Endometrial microvascular endothelial cells (primary cell): ENCODE data around the gene DKK2. TPM values are rescaled to one million over a fixed set of nuclear protein-coding genes. Genes with fewer than 3 reads are reported as not detected.

ENCODE experiments used
- in situ Hi-C: cut with HindIII; loops from 2 replicates; pipeline ENCODE4 v1.10.0; 2017; ENCODE audit warnings: low sequenced_read_pairs, low pct_unique_long_range_greater_than_20kb; ENCODE audit errors: inconsistent ontology term
- total RNA-seq: library from RNA; depleted of rRNA; stranded (reverse); fragments of >200 nt; gene quantifications from one replicate; pipeline ENCODE4 v1.2.3, GENCODE V29; 2015; ENCODE audit errors: inconsistent ontology term

Gene DKK2
- total RNA-seq, 1 donor from 2014 or later = not detected

DNA sequence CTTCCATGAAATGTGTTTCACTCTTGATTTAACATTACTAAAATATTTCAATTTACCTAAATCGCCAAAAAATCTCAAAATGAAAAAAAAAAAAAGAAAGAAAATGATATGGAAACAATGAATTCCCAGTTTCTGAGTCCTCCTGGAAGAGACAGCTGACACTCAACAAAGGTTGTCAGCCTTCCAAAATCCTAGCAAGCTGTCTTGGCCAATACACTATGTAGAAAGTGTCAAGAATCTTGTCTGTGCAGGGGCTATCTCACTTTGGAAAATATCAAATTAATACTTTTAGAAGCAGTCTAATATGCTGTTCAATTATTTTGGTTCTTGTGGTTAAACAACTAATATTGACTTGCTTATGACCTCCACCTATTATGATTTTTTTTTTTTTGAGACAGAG is 8.7 kb downstream of the DKK2 start:
- in situ Hi-C loops = no loop called here

GRCh38 chr4:107018344-107018735 is 17.8 kb downstream of the DKK2 start:
- in situ Hi-C loops = no loop called here

GRCh38 chr4:107017443-107018343 is 18.4 kb downstream of the DKK2 start:
- in situ Hi-C loops = no loop called here

GRCh38 chr4:107011312-107011711 is 24.8 kb downstream of the DKK2 start:
- in situ Hi-C loops = no loop called here

GRCh38 chr4:107009196-107009968 is 26.7 kb downstream of the DKK2 start:
- in situ Hi-C loops = no loop called here

- in situ Hi-C loops = no loop called here
Observed at GRCh38 chr4:107008115-107008514, 28.0 kb downstream of the DKK2 start.

- in situ Hi-C loops = no loop called here
Observed at GRCh38 chr4:107006218-107006617, 29.9 kb downstream of the DKK2 start.

DNA sequence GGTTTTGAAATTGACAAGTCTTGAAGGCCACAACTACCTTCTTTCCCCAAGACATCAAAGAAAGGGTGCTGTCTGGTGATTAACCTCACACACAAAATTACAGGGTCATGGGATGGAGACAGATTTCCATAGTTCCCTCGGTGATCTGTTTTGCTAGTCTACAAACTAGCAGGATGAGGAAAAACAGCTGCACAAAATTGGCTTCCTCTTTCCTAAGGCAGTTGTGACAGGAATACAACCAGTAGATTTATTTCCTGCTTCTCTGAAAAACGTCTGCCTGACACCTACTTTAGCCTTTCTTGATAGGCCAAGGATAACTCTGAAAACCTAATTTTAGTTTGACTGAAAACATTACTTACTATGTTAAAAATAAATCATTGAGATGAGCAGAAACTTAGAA is 39.6 kb downstream of the DKK2 start:
- in situ Hi-C loops = no loop called here

GRCh38 chr4:106993827-106994226 is 42.3 kb downstream of the DKK2 start:
- in situ Hi-C loops = no loop called here

DNA sequence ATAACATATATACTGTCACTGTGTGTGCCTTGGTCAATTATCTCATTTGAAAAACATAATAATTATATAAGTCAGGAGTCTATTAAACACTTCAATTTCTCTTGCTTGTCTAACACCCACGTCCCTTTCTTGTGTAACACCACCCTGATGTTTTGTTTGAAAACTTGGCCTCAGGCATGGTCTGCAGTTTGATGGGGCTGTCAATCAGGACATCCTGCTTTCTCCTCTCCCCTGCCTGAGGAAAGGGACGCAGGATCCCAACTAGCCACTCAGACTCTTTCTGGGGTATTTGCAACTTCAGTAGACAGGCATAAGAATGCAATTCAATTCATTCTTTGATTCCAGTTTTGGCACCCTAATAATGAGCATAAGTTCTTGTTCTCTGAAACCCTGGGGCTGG is 48.8 kb downstream of the DKK2 start:
- in situ Hi-C loops = no loop called here

DNA sequence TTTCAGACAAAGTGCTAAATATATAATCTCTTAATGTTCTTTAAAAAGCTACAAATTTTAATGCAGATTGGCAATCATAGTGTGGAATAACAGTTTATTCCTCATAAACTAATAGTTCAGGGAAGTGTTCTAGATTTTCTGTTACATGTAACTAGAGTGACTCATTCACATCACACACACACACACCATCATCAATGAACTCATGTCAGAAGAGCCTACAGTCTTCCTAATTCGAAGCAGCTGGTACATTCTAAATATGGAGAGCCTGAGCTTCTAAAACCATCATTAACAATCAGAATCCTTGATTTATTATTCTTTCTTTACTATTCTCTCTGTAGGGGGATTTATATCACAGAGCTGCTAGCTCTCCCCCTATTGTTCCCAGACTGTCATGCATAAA is 49.6 kb downstream of the DKK2 start:
- in situ Hi-C loops = no loop called here

DNA sequence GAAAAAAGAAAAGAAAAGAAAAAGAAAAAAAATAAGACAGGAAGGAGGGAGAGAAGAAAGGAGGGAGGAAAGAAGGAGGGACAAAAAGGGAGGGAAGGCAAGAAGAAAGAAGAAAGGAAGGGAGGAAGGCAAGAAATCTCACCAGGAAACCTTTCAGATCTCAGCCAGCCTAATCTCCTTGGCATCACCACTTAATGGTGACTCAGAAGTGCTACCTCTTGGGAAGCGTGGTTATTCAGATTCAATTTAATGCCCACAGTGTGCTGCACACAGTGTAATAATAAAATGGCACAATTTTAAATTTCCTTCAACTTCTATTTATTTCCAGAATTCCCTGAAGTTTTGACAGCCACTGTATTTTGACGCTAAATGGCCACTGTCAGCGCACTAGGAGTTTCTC is 50.3 kb downstream of the DKK2 start:
- in situ Hi-C loops = no loop called here

- in situ Hi-C loops = no loop called here
Observed at GRCh38 chr4:106982711-106983211, 53.4 kb downstream of the DKK2 start.

GRCh38 chr4:106981431-106981830 is 54.7 kb downstream of the DKK2 start:
- in situ Hi-C loops = no loop called here

DNA sequence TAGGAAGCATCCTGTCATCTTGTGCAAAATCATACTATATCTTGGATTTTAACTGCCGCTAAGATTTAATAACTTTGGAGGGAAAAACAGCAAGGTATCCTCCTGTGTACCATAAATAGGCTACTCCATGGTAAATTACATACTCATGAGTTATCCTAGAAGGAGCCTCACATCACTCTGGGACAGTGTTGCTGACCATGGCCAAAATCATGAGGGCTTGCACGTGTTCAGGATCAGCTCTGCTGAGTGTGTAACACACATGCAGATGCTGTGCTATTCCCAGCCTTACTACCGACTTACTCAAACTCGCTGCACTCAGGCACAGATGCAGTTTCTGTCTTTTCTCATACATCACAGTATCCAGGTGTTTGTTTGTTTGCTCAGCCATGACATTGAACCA is 56.6 kb downstream of the DKK2 start:
- in situ Hi-C loops = no loop called here

GRCh38 chr4:106978046-106978774 is 57.9 kb downstream of the DKK2 start:
- in situ Hi-C loops = no loop called here

GRCh38 chr4:106971636-106972035 is 64.5 kb downstream of the DKK2 start:
- in situ Hi-C loops = no loop called here

DNA sequence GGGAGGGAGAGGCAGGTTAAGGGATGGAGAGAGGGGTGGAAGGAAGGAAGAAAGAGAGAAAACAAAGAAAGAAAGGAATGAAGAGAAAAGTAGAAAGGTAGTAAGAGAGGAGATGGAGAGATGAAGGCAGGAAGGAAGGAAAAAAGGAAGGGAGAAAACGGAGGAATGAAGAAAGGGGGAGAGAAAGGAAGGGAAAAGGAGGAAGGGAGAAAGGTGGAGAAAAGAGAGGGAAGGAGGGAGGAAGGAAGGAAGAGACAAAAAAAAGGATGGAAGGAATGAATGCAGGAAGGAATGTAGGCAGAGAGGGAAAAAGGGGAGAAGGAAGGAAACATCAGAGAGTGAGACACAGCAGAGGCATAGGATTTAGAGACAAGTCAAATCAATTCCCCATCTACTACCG is 68.2 kb downstream of the DKK2 start:
- in situ Hi-C loops = no loop called here

DNA sequence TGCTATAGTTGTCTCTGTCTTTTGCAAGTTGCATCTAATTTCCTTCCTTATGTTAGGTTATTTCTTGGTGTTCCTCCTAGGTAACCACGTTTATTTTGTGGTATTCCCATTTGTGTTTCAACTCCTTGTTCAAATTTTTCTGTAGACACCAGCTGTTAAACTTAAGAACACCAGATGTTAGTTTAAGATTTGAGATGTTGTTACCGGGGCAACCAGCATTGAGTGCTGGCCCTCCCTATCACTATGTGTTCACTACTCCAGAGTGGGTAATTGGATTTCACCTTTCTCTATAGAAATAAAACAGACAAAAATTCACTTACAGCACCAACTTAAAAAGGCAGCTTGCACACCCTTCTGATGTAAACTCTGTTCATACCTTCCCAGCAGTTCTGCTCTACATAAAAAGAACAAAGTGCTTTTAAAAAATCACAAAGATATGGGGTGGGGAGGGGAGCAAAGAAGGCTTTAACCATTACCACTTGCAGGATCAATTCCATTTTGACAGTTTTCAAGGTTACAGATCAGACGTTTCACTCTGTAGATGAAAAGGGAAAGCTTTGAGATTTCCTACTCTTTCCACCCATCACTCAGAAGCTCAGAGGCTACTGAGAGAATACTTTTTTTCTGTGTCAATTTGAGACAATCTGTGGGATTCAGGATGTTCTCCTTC is 82.9 kb downstream of the DKK2 start:
- in situ Hi-C loops = no loop called here
